Fibroblast of skin of right biceps (primary cell): Measurements from ENCODE around the gene CD68.

Experiments used
- DNase-seq: peaks from one replicate; pipeline ENCODE4 v3.0.0-alpha.2; 2013

The CD68 gene, protein sequence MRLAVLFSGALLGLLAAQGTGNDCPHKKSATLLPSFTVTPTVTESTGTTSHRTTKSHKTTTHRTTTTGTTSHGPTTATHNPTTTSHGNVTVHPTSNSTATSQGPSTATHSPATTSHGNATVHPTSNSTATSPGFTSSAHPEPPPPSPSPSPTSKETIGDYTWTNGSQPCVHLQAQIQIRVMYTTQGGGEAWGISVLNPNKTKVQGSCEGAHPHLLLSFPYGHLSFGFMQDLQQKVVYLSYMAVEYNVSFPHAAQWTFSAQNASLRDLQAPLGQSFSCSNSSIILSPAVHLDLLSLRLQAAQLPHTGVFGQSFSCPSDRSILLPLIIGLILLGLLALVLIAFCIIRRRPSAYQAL

GRCh38 chr17:7579001-7579833, at the start of gene CD68:
Gene CD68 (plus strand): TSS chr17:7579638. CDS start chr17:7579678, 40 bp downstream.
- peak; percentile 93 for DNase-seq

GRCh38 chr17:7530023-7530900, 49.2 kb upstream of the CD68 start:
- DNase-seq, result no peak

GRCh38 chr17:7538050-7538449, 41.4 kb upstream of the CD68 start:
- DNase-seq, result no peak

DNA sequence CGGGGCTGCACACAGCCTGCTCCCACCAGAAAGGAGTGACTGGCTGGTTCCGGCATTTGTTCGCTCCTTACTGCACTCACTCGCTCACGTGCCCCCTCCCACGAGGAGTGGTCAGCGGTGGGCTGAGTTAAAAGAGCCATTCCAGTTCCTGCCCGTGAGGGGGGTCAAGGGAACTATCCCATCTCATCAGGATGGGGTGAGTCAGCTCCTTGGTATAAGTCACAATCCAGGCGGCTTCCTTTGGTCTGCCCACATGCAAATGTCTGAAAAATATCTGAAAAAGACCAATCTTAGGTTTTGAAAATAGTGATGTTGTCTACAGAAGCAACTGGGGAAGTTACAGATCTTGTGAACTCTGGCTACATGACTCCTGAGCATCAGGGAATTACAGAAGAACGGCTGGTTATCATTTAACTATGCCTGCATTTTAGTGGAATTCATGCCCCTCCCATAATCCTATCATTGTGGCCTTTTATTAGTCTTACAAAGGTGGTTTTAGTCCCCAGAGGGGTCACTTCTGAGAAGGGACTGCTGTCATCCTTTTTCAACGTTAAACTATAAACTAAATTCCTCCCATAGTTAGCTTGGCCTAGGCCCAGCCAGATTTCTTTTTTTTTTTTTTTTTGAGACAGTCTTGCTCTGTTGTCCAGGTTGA, 40.4 kb upstream of the CD68 start:
- peak; percentile 27 for DNase-seq

DNA sequence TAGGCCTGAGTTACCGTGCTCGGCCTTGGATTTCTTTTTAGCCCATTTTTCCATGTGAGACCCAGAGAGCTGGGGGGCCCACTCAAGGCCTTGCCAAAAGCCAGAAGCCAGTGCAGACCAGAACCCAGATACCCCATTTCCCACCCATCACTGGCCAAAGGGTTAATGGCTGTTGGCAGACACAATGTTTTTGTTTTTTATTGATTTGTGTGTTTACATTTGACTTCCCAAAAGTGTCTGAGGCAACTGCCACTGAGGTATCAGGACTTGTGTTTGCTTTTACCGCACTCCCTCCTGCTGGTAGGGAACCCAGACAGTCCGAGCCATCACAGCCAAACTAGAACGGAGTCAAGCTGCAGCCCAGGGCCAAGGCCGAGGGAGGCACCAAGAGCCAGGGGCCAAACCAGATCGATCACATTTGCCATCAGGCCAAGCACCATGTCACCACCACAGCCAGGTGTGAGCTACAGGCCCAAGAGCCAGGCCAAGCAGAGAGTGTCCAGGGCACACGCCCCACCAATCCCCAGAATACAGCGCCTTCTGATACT, 38.3 kb upstream of the CD68 start:
- no peak for DNase-seq

DNA sequence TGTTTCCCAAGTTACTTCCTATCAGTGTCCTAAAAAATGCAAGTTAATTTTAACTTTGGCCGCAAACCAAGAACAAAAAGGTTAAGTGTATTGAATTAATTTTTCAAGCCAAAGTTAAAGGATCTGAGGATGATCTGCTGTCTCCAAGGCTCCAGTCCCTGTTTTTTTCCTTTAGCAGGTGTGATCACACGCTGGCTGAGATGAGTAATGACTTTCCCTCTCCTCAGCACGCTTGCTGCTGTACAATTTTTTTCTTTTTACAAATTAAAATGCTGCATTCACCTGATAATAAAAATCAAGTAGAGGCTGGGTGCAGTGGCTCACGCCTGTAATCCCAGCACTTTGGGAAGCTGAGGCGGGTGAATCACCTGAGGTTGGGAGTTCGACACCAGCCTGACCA, 34.5 kb upstream of the CD68 start:
- DNase-seq, result no peak

- DNase-seq, result peak; percentile 41
These were observed 30.6 kb upstream of the CD68 start, which contains the start of gene TNFSF12 for GRCh38 chr17:7548585-7549400. Gene TNFSF12 (plus strand): TSS chr17:7549058. CDS start chr17:7549154, 96 bp downstream.

GRCh38 chr17:7549401-7550055, 29.9 kb upstream of the CD68 start:
- no peak for DNase-seq

DNA sequence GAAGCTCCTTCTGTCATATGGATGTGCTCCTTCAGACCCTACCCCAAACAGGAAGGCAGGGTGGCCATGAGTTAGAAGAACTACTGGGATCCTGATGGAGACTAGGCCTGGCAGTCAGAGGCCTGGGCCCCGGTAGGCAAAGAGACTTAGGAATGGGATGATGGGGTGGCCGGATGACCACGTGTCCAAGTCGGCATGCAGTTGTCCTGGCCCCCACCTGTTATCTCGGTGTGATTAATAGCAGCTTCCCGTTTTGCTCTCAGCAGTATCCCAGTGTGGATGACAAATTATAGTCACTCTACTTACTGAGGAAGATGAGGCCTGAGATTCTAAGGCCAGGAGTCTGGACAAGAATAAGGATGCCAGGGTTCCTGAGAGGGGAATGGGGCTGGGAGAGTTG, 29.1 kb upstream of the CD68 start:
- DNase-seq, result no peak

DNA sequence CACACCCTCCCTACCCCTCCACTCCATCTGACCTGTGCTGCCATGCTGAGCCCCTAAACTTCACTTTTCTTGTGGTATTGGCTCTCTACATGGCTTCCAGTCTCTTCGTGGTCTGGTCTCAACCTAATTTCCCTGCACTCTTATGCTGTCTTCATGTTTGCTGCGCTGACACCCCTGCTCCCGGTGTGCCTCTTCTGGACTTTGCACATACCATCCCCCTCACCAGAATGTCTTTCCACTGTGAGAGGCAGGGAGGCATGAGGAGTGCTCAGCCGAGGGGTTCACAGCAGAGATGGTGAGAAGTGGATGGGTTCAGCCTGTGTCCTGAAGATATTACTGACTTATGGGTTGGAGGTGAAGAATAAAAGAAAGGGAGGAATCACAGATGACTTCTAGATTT, 28.0 kb upstream of the CD68 start:
- no peak for DNase-seq

DNA sequence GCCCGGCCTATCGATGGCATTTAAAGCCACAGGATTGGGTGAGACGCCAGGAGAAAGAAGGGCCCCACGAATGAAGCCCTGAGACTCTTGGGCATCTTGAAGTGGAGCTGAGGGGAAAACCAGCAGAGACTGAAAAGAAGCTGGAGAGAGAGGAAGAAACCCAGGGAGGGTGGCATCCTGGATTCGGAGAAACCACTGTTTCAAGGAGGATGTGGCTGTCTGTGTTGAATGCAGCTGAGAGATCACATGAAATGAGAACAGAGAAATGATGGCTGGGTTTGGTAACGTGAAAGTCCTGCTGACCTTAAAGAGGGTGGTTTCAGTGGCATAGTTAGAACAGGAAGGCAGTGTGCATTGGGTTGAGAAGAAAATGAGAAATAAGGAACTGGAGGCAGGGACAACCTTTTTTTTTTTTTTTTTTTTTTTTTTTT, 26.8 kb upstream of the CD68 start:
- DNase-seq, result no peak

GRCh38 chr17:7553356-7553755, 26.1 kb upstream of the CD68 start:
- DNase-seq, result no peak

- DNase-seq, result no peak
These were observed 24.0 kb upstream of the CD68 start for GRCh38 chr17:7555320-7555948.

DNA sequence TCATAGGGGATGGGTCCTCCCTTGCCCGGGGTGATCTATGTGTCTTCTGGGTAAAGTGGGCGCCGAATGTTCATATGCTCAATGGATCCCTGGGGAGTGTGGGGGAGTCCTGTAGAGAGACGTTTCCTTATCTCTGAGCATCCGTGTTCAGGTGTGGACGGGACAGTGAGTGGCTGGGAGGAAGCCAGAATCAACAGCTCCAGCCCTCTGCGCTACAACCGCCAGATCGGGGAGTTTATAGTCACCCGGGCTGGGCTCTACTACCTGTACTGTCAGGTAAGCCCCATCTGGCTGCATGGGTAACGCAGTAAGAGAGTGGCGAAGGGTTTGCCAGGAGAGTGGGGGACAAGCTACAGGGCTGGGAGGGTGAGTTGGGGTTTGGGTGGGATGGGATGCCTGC, 22.8 kb upstream of the CD68 start:
- no peak for DNase-seq

GRCh38 chr17:7557147-7557764, 22.2 kb upstream of the CD68 start:
- DNase-seq, result no peak

DNA sequence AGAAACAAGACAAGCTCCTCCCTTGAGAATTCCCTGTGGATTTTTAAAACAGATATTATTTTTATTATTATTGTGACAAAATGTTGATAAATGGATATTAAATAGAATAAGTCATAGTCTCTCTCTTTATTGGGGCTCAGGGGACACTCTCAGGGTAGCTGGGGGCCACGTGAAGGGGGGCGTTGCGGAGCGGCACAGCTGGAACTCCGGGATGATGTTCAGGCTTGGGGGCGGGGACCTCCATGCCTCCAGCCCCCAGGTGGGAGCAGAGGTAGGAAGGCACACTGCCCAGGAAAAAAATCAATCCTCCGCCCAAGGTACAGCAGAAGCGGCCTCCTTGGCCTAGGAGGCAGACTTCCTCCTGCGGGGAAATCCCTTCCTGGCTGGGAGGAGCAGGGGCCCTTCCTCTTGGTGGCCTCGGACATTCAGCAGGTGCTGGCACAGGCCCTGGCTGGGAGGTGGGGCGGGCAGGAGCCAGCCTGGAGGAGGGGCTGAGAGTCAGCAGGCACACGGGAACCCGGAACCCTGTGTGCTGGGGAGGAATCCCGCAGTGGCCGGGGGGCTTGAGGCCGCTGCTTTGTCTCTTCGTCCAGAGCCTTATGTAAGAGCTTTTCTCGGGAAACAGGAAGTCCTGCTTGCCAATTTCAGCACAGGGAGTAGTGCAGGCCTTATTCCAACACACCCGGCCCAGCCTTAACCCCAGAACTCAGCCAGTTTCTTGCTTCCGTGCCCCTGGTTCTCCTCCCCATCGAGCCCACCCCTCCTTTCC, 21.5 kb upstream of the CD68 start:
- DNase-seq, result peak; percentile 32

- no peak for DNase-seq
These were observed 20.7 kb upstream of the CD68 start, which contains the start of gene TNFSF13 for GRCh38 chr17:7558544-7559319. Gene TNFSF13 (plus strand): TSS chr17:7558750. CDS start chr17:7559040, 290 bp downstream.
